Endodermal cell (in vitro differentiated cells): ENCODE measurements around the gene SSBP1. TPM values are rescaled to one million over a fixed set of nuclear protein-coding genes. Genes with fewer than 3 reads are reported as not detected.

ENCODE experiments used
- DNase-seq: peaks from one replicate; pipeline ENCODE4 v3.0.0-alpha.2; 2017
- H3K27ac ChIP-seq: 2 replicates; pipeline ENCODE4 v1.5.1; 2013; ENCODE audit warnings: mild to moderate bottlenecking, low read depth, low read length, moderate library complexity
- H3K27me3 ChIP-seq: 2 replicates; pipeline ENCODE4 v1.6.1; 2013; ENCODE audit warnings: mild to moderate bottlenecking, low read length, moderate library complexity; ENCODE audit not compliant: insufficient read depth, control insufficient read depth, poor library complexity, severe bottlenecking
- H3K36me3 ChIP-seq: 2 replicates; pipeline ENCODE4 v1.7.0; 2013; ENCODE audit warnings: mild to moderate bottlenecking, low read length, moderate library complexity; ENCODE audit not compliant: control insufficient read depth, insufficient read depth
- H3K4me1 ChIP-seq: one replicate; pipeline ENCODE4 v1.7.0; 2013; ENCODE audit warnings: low read length; ENCODE audit not compliant: control insufficient read depth, insufficient read depth
- H3K4me3 ChIP-seq: 2 replicates; pipeline ENCODE4 v1.5.1; 2013; ENCODE audit warnings: mild to moderate bottlenecking, low read length, moderate library complexity
- H3K9ac ChIP-seq: 2 replicates; pipeline ENCODE4 v1.6.1; 2013; ENCODE audit warnings: mild to moderate bottlenecking, low read length, moderate library complexity; ENCODE audit not compliant: poor library complexity, severe bottlenecking; ENCODE audit errors: extremely low read depth
- H3K9me3 ChIP-seq: 2 replicates; pipeline ENCODE4 v1.6.1; 2013; ENCODE audit warnings: mild to moderate bottlenecking, low read length, moderate library complexity; ENCODE audit not compliant: control insufficient read depth
- H3K27ac Mint-ChIP-seq: 2 replicates; pipeline ENCODE4 v1.8.0; 2020; ENCODE audit warnings: mixed read lengths
- H3K27me3 Mint-ChIP-seq: 2 replicates; pipeline ENCODE4 v1.8.0; 2021; ENCODE audit warnings: mild to moderate bottlenecking, mixed read lengths; ENCODE audit not compliant: insufficient read depth
- H3K36me3 Mint-ChIP-seq: 2 replicates; pipeline ENCODE4 v1.8.0; 2020; ENCODE audit warnings: low read depth, mixed read lengths
- H3K4me1 Mint-ChIP-seq: 2 replicates; pipeline ENCODE4 v1.8.0; 2020; ENCODE audit warnings: mixed read lengths
- H3K4me3 Mint-ChIP-seq: 2 replicates; pipeline ENCODE4 v1.8.0; 2020; ENCODE audit warnings: mild to moderate bottlenecking, moderate library complexity, mixed read lengths
- H3K9me3 Mint-ChIP-seq: 2 replicates; pipeline ENCODE4 v1.8.0; 2020; ENCODE audit warnings: mild to moderate bottlenecking, mixed read lengths
- CTCF ChIP-seq: fragments of 200-600 bp; sonication (generic); conservative IDR thresholded peaks from 2 replicates; pipeline ENCODE4 v1.5.0; 2021; ENCODE audit warnings: antibody characterized with exemption, mild to moderate bottlenecking
- WGBS, 2 experiments: methylation state at CpG; one replicate each; pipeline versions ENCODE4 v1.1.5 to v1.1.7; 2013; ENCODE audit warnings: missing lambda C conversion rate in 2 of 2, mixed read lengths in 1 of 2; ENCODE audit not compliant: insufficient coverage in 1 of 2, insufficient read length in 1 of 2; 5-methylcytosine and 5-hydroxymethylcytosine counted together
- total RNA-seq, 2 donors: library from RNA; stranded (reverse); fragmentation: NEBNext Ultra II Directional in 1 of 2; extraction: Animal tissue kit (Norgen Biotek cat#: 25700) in 1 of 2; gene quantifications; 2 replicates in 1 of 2; 3 replicates in 1 of 2; pipeline ENCODE4 v1.2.1, GENCODE V29; 2021

Gene SSBP1
- total RNA-seq, 2 donors from 2014 or later, result 179 to 194 TPM

GRCh38 chr7:141696348-141696747, 41.8 kb upstream of the SSBP1 start:
- H3K4me1 ChIP-seq, result peaks cover 2% of the 10 kb centered on the region
- no peak for TF ChIP-seq CTCF

GRCh38 chr7:141697211-141697871, 40.8 kb upstream of the SSBP1 start:
- Histone ChIP-seq H3K4me1 (no peaks in the 10 kb centered on the region), H3K9me3 (no peaks in the 10 kb centered on the region), H3K27ac (no peak overlapping the region), H3K27me3 (peaks cover 18% of the 10 kb centered on the region), H3K4me3 (no peak overlapping the region), H3K36me3 (no peaks in the 10 kb centered on the region), H3K9ac (no peak overlapping the region)
- Mint-ChIP-seq H3K27me3 (peaks cover 24% of the 10 kb centered on the region), H3K9me3 (no peaks in the 10 kb centered on the region), H3K27ac (no peak overlapping the region), H3K36me3 (no peaks in the 10 kb centered on the region), H3K4me3 (no peak overlapping the region), H3K4me1 (peaks cover 25% of the 10 kb centered on the region)
- no peak for TF ChIP-seq CTCF
- no peak for DNase-seq
- 90 to 91% methylated on average over 8 to 10 of the region's 10 CpGs for WGBS, 2 experiments

More at GRCh38 chr7:141696348-141696747, 41.8 kb upstream of the SSBP1 start:
- Mint-ChIP-seq H3K36me3 (no peaks in the 10 kb centered on the region), H3K4me1 (peaks cover 28% of the 10 kb centered on the region), H3K27me3 (peaks cover 23% of the 10 kb centered on the region), H3K4me3 (no peak overlapping the region), H3K27ac (no peak overlapping the region), H3K9me3 (no peaks in the 10 kb centered on the region)
- 86% methylated on average over 2 of the region's 2 CpGs; no CpG with 5 or more reads in 1 of the 2 experiments for WGBS, 2 experiments
- Histone ChIP-seq H3K9me3 (no peaks in the 10 kb centered on the region), H3K36me3 (no peaks in the 10 kb centered on the region), H3K9ac (no peak overlapping the region), H3K27ac (no peak overlapping the region), H3K4me3 (no peak overlapping the region), H3K27me3 (peaks cover 16% of the 10 kb centered on the region)
- no peak for DNase-seq

- H3K27me3 ChIP-seq, result peaks cover 29% of the 10 kb centered on the region
- no peak overlapping the region for H3K27ac ChIP-seq
- H3K36me3 ChIP-seq, result no peaks in the 10 kb centered on the region
- 92% methylated on average over 1 of the region's 1 CpG; no CpG with 5 or more reads in 1 of the 2 experiments for whole genome bisulfite sequencing, 2 experiments
- H3K4me1 Mint-ChIP-seq, result peaks cover 33% of the 10 kb centered on the region
- H3K27ac Mint-ChIP-seq, result no peak overlapping the region
- no peak overlapping the region for H3K9ac ChIP-seq
- H3K9me3 Mint-ChIP-seq, result no peaks in the 10 kb centered on the region
- DNase-seq, result no peak
- H3K27me3 Mint-ChIP-seq, result peaks cover 35% of the 10 kb centered on the region
- no peaks in the 10 kb centered on the region for H3K4me1 ChIP-seq
- no peak overlapping the region for H3K4me3 Mint-ChIP-seq
- H3K4me3 ChIP-seq, result no peak overlapping the region
- no peaks in the 10 kb centered on the region for H3K9me3 ChIP-seq
- H3K36me3 Mint-ChIP-seq, result no peaks in the 10 kb centered on the region
- no peak for TF ChIP-seq CTCF
Measured at GRCh38 chr7:141698247-141699015, 39.7 kb upstream of the SSBP1 start.
